HEK293T (cell line): Measurements from ENCODE around the gene PC.

Experiments
- ARNT ChIP-seq: fragments of 450-650 bp; IDR thresholded peaks from 2 replicates; pipeline ENCODE4 v1.6.1; 2017; ENCODE audit warnings: mild to moderate bottlenecking
- BHLHE40 ChIP-seq: fragments of 450-650 bp; IDR thresholded peaks from 2 replicates; pipeline ENCODE4 v1.6.1; 2016; ENCODE audit warnings: mild to moderate bottlenecking, moderate library complexity, borderline replicate concordance
- FOXA1 ChIP-seq: fragments of 450-650 bp; IDR thresholded peaks from 2 replicates; pipeline ENCODE4 v1.6.1; 2016; ENCODE audit warnings: mild to moderate bottlenecking
- FOXK2 ChIP-seq: fragments of 450-650 bp; IDR thresholded peaks from 2 replicates; pipeline ENCODE4 v1.6.1; 2016; ENCODE audit warnings: mild to moderate bottlenecking
- FOXM1 ChIP-seq: fragments of 450-650 bp; IDR thresholded peaks from 2 replicates; pipeline ENCODE4 v1.6.1; 2017; ENCODE audit warnings: mild to moderate bottlenecking, borderline replicate concordance
- HDGF ChIP-seq: fragments of 450-650 bp; IDR thresholded peaks from 2 replicates; pipeline ENCODE4 v1.6.1; 2017; ENCODE audit warnings: antibody characterized with exemption, borderline replicate concordance
- L3MBTL2 ChIP-seq: fragments of 450-650 bp; conservative IDR thresholded peaks from 2 replicates; pipeline ENCODE4 v1.6.1; 2016; ENCODE audit warnings: mild to moderate bottlenecking
- TARDBP ChIP-seq: fragments of 450-650 bp; IDR thresholded peaks from 2 replicates; pipeline ENCODE4 v1.6.1; 2016

DNA sequence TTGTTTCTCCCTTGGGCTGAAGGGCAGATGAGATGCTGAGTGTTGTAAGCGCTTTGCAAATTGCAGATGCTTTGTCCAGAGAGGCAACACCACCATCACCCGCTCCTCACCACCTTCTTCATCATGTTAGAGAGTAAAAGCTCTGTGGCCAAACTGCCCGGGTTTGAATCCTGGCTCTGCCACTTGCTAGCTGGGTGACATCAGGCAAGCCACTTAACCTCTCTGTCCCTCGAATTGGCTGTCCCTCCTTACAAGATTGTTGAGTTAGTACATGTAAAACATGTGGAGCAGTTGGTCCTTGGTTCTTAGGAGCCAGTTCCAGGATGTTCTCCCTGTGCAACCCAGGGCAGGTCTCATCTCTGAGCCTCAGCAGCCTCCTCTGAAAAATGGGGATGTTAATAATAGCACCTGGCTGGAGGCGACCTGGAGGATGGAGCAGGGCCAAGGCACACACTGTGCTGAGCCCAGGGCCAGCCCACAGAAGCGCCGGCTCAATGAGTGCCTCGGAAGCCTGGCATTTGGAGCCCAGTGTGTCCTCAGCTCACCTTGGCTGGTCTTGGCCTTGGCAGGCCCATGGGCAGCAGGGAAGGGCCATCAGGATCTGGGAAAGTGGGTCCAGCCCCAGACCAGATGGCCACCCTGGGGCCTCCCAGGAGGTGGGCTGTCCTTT lies 27.5 kb upstream of the PC start:
- TF ChIP-seq FOXK2 (no peak), BHLHE40 (no peak), FOXM1 (no peak), FOXA1 (no peak), HDGF (no peak), L3MBTL2 (no peak), ARNT (no peak), TARDBP (no peak)
